Measurements from ENCODE around the gene CDK13.

DNA sequence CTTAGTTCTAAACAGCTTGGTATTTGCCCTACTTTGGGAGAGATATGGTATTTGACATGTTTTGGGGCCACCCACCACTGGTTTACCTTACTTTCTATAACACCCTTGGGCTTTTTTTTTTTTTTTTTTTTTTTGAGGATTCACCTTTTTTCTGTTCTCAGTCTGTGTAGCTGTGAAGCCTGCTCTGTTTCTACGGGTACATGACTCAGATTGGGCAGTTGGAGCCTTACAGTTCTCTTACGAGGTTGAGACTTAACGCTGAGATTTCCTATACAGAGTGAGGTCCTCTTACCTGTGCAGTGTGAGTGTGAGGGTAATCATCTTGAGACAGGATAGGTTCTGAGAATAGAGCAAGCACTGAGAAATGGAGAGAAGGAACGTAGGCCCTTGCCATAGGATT lies 77.5 kb downstream of the CDK13 start:
- TF ChIP-seq CTCF (conservative IDR thresholded peaks at IDR 0.05; ENCODE audit: low read depth, low read length) (no peak), EZH2 (IDR thresholded peaks at IDR 0.05; ENCODE audit: low read length, unreplicated experiment) (no peak)
